Hepatocyte (in vitro differentiated cells): ENCODE results near the gene COL5A1. TPM values are rescaled to one million over a fixed set of nuclear protein-coding genes. Genes with fewer than 3 reads are reported as not detected.

Experiments
- DNase-seq: peaks from one replicate; pipeline ENCODE4 v3.0.0-alpha.2; 2016; ENCODE audit warnings: low spot score
- H2AFZ ChIP-seq: fragments of 200-600 bp; sonication (generic); 2 replicates; pipeline ENCODE4 v1.6.0; 2016; ENCODE audit warnings: antibody characterized with exemption, mild to moderate bottlenecking
- H3K27ac ChIP-seq: fragments of 200-600 bp; sonication (generic); 2 replicates; pipeline ENCODE4 v1.5.1; 2016; ENCODE audit warnings: mild to moderate bottlenecking
- H3K27me3 ChIP-seq: fragments of 200-600 bp; sonication (generic); 2 replicates; pipeline ENCODE4 v1.6.1; 2016
- H3K36me3 ChIP-seq: fragments of 200-600 bp; sonication (generic); replicated peaks from 2 replicates; pipeline ENCODE4 v1.5.1; 2016; ENCODE audit warnings: low read depth; ENCODE audit not compliant: insufficient read depth
- H3K4me1 ChIP-seq: fragments of 200-600 bp; sonication (generic); 2 replicates; pipeline ENCODE4 v1.5.1; 2016; ENCODE audit warnings: mild to moderate bottlenecking, moderate library complexity; ENCODE audit not compliant: insufficient read depth
- H3K4me2 ChIP-seq: fragments of 200-600 bp; sonication (generic); 2 replicates; pipeline ENCODE4 v1.6.0; 2016
- H3K4me3 ChIP-seq: fragments of 200-600 bp; sonication (generic); 2 replicates; pipeline ENCODE4 v1.5.1; 2016; ENCODE audit warnings: mild to moderate bottlenecking
- H3K79me2 ChIP-seq: fragments of 200-600 bp; sonication (generic); 2 replicates; pipeline ENCODE4 v1.6.0; 2017; ENCODE audit warnings: mild to moderate bottlenecking
- H3K9me2 ChIP-seq: fragments of 200-600 bp; sonication (generic); replicated peaks from 2 replicates; pipeline ENCODE4 v1.6.0; 2017; ENCODE audit warnings: mild to moderate bottlenecking; ENCODE audit not compliant: insufficient read depth
- H3K9me3 ChIP-seq: fragments of 200-600 bp; sonication (generic); 2 replicates; pipeline ENCODE4 v1.5.1; 2016; ENCODE audit warnings: low read depth, mild to moderate bottlenecking
- H4K20me1 ChIP-seq: fragments of 200-600 bp; sonication (generic); 2 replicates; pipeline ENCODE4 v1.6.0; 2016; ENCODE audit warnings: mild to moderate bottlenecking; ENCODE audit not compliant: insufficient read depth, poor library complexity, severe bottlenecking
- CTCF ChIP-seq: fragments of 200-600 bp; sonication (generic); IDR thresholded peaks from 2 replicates; pipeline ENCODE4 v1.5.1; 2016; ENCODE audit warnings: antibody characterized with exemption, mild to moderate bottlenecking; ENCODE audit not compliant: poor library complexity
- EZH2 ChIP-seq: fragments of 200-600 bp; sonication (generic); IDR thresholded peaks from 2 replicates; pipeline ENCODE4 v1.6.1; 2016; ENCODE audit warnings: antibody characterized with exemption, mild to moderate bottlenecking, borderline replicate concordance
- EZH2phosphoT487 ChIP-seq: fragments of 200-600 bp; sonication (generic); IDR thresholded peaks from one replicate; pipeline ENCODE4 v1.6.1; 2018; ENCODE audit warnings: antibody characterized with exemption, mild to moderate bottlenecking, low read depth, moderate library complexity; ENCODE audit not compliant: unreplicated experiment, severe bottlenecking
- WGBS: methylation state at CpG from one replicate; pipeline ENCODE4 v1.1.6; 2016; ENCODE audit warnings: low lambda C conversion rate; ENCODE audit errors: missing lambda C conversion rate; 5-methylcytosine and 5-hydroxymethylcytosine counted together
- polyA plus RNA-seq: library from polyadenylated mRNA; unstranded; fragments of >200 nt; fragmentation: Nextera tagmentation; extraction: Ambion mirVana; gene quantifications from 2 replicates; pipeline ENCODE4 v1.2.1, GENCODE V29; 2016
- total RNA-seq: library from RNA; depleted of rRNA; stranded (reverse); fragments of >200 nt; gene quantifications from 2 replicates; pipeline ENCODE4 v1.2.3, GENCODE V29; 2014

Gene COL5A1
- total and polyA plus RNA-seq, 2 experiments from 2014 or later = 342 to 347 TPM

GRCh38 chr9:134705786-134706185 lies 64.2 kb downstream of the COL5A1 start:
- H3K79me2 ChIP-seq = peaks cover 63% of the 10 kb centered on the region
- peaks cover 58% of the 10 kb centered on the region for H3K4me1 ChIP-seq
- WGBS = 89% methylated on average over 9 of the region's 9 CpGs
- TF ChIP-seq EZH2phosphoT487 (no peak), EZH2 (no peak), CTCF (no peak)
- no peak for DNase-seq
- peak overlapping the region; percentile 98 for H3K27ac ChIP-seq
- no peak overlapping the region for H3K4me3 ChIP-seq
- no peaks in the 10 kb centered on the region for H3K9me2 ChIP-seq
- no peaks in the 10 kb centered on the region for H3K9me3 ChIP-seq
- no peaks in the 10 kb centered on the region for H3K27me3 ChIP-seq
- no peak overlapping the region for H2AFZ ChIP-seq
- no peak overlapping the region for H3K4me2 ChIP-seq
- H3K36me3 ChIP-seq = no peaks in the 10 kb centered on the region
- H4K20me1 ChIP-seq = peaks cover 54% of the 10 kb centered on the region

GRCh38 chr9:134706522-134706921 lies 64.9 kb downstream of the COL5A1 start:
- Histone ChIP-seq H3K27ac (peak overlapping the region; percentile 98), H3K9me3 (no peaks in the 10 kb centered on the region), H3K4me3 (no peak overlapping the region), H3K9me2 (no peaks in the 10 kb centered on the region), H3K27me3 (no peaks in the 10 kb centered on the region), H3K4me2 (peak overlapping the region; percentile 28), H3K4me1 (peaks cover 58% of the 10 kb centered on the region), H3K79me2 (peaks cover 62% of the 10 kb centered on the region), H2AFZ (no peak overlapping the region), H4K20me1 (peaks cover 57% of the 10 kb centered on the region), H3K36me3 (no peaks in the 10 kb centered on the region)
- TF ChIP-seq CTCF = no peak
- TF ChIP-seq EZH2 = no peak
- WGBS = 75% methylated on average over 6 of the region's 6 CpGs
- no peak for DNase-seq

GRCh38 chr9:134707031-134707680 lies 65.6 kb downstream of the COL5A1 start:
- peaks cover 59% of the 10 kb centered on the region for H3K79me2 ChIP-seq
- H3K4me3 ChIP-seq = no peak overlapping the region
- 41% methylated on average over 19 of the region's 19 CpGs for WGBS
- no peak for TF ChIP-seq CTCF
- no peak for TF ChIP-seq EZH2
- no peak for TF ChIP-seq EZH2phosphoT487
- no peaks in the 10 kb centered on the region for H3K9me2 ChIP-seq
- H3K27ac ChIP-seq = peak overlapping the region; percentile 98
- H3K27me3 ChIP-seq = no peaks in the 10 kb centered on the region
- no peaks in the 10 kb centered on the region for H3K9me3 ChIP-seq
- H3K4me1 ChIP-seq = peaks cover 58% of the 10 kb centered on the region
- DNase-seq = peak; percentile 92
- H2AFZ ChIP-seq = no peak overlapping the region
- H3K36me3 ChIP-seq = no peaks in the 10 kb centered on the region
- peak overlapping the region; percentile 28 for H3K4me2 ChIP-seq
- peaks cover 57% of the 10 kb centered on the region for H4K20me1 ChIP-seq
